GM23248 (cell line): ENCODE measurements around the gene ERC2. TPM values are rescaled to one million over a fixed set of nuclear protein-coding genes. Genes with fewer than 3 reads are reported as not detected.

Source experiments
- DNase-seq: peaks from one replicate; pipeline ENCODE4 v3.0.0-alpha.2; 2015
- H2AFZ ChIP-seq: fragments of 200-600 bp; sonication (generic); 2 replicates; pipeline ENCODE4 v1.6.1; 2016; ENCODE audit warnings: antibody characterized with exemption
- H3F3A ChIP-seq: fragments of 200-600 bp; sonication (generic); 2 replicates; pipeline ENCODE4 v1.6.1; 2016; ENCODE audit warnings: mild to moderate bottlenecking, antibody characterized with exemption, mixed run types; ENCODE audit not compliant: insufficient read depth
- H3K27ac ChIP-seq: fragments of 200-600 bp; sonication (generic); 2 replicates; pipeline ENCODE4 v1.5.1; 2016; ENCODE audit warnings: mild to moderate bottlenecking
- H3K27me3 ChIP-seq: fragments of 200-600 bp; sonication (generic); replicated peaks from 2 replicates; pipeline ENCODE4 v1.6.1; 2016; ENCODE audit warnings: mild to moderate bottlenecking; ENCODE audit not compliant: insufficient read depth
- H3K36me3 ChIP-seq: fragments of 200-600 bp; sonication (generic); 2 replicates; pipeline ENCODE4 v1.6.1; 2016; ENCODE audit warnings: low read depth, mild to moderate bottlenecking
- H3K4me1 ChIP-seq: fragments of 200-600 bp; sonication (generic); 2 replicates; pipeline ENCODE4 v1.6.1; 2016; ENCODE audit warnings: mild to moderate bottlenecking; ENCODE audit not compliant: insufficient read depth
- H3K4me2 ChIP-seq: fragments of 200-600 bp; sonication (generic); one replicate; pipeline ENCODE4 v1.6.1; 2016; ENCODE audit warnings: mild to moderate bottlenecking; ENCODE audit not compliant: unreplicated experiment
- H3K4me3 ChIP-seq: fragments of 200-600 bp; sonication (generic); 2 replicates; pipeline ENCODE4 v1.5.1; 2016; ENCODE audit warnings: mild to moderate bottlenecking
- H3K79me2 ChIP-seq: fragments of 200-600 bp; sonication (generic); 2 replicates; pipeline ENCODE4 v1.6.1; 2016; ENCODE audit warnings: mild to moderate bottlenecking; ENCODE audit not compliant: insufficient read depth
- H3K9ac ChIP-seq: fragments of 200-600 bp; sonication (generic); 2 replicates; pipeline ENCODE4 v1.6.1; 2016; ENCODE audit warnings: mild to moderate bottlenecking
- H3K9me2 ChIP-seq: fragments of 200-600 bp; sonication (generic); 2 replicates; pipeline ENCODE4 v1.6.1; 2016; ENCODE audit warnings: mixed run types, mild to moderate bottlenecking, moderate library complexity; ENCODE audit not compliant: insufficient read depth
- H3K9me3 ChIP-seq: fragments of 200-600 bp; sonication (generic); one replicate; pipeline ENCODE4 v1.6.1; 2017; ENCODE audit warnings: low read depth
- H4K20me1 ChIP-seq: fragments of 200-600 bp; sonication (generic); 2 replicates; pipeline ENCODE4 v1.6.0; 2016; ENCODE audit not compliant: insufficient read depth
- EZH2 ChIP-seq: fragments of 200-600 bp; sonication (generic); IDR thresholded peaks from 2 replicates; pipeline ENCODE4 v1.6.1; 2018; ENCODE audit warnings: antibody characterized with exemption, mild to moderate bottlenecking; ENCODE audit not compliant: insufficient read depth, poor library complexity, severe bottlenecking
- EZH2phosphoT487 ChIP-seq: fragments of 200-600 bp; sonication (generic); IDR thresholded peaks from 2 replicates; pipeline ENCODE4 v1.6.1; 2018; ENCODE audit warnings: antibody characterized with exemption, moderate library complexity, mild to moderate bottlenecking, low read depth; ENCODE audit not compliant: insufficient read depth
- WGBS, 2 experiments: methylation state at CpG; one replicate each; pipeline ENCODE4 v1.1.6; 2015 to 2017; ENCODE audit warnings: low lambda C conversion rate in 2 of 2, low coverage in 1 of 2; ENCODE audit errors: missing lambda C conversion rate in 2 of 2; 5-methylcytosine and 5-hydroxymethylcytosine counted together
- in situ Hi-C: fragments of 300-500 bp; cut with MboI; formaldehyde crosslinking; loops from 2 replicates; pipeline ENCODE4 v1.15.0; 2020
- polyA plus RNA-seq: library from polyadenylated mRNA; unstranded; fragments of >200 nt; fragmentation: Nextera tagmentation; extraction: Ambion mirVana; gene quantifications from 2 replicates; pipeline ENCODE4 v1.2.1, GENCODE V29; 2016
- total RNA-seq: library from RNA; depleted of rRNA; stranded (reverse); fragments of >200 nt; shearing (Covaris generic); gene quantifications from 2 replicates; pipeline ENCODE4 v1.2.3, GENCODE V29; 2014

Gene ERC2
- total and polyA plus RNA-seq, 2 experiments from 2014 or later: not detected

- Histone ChIP-seq H3K79me2 (no peaks in the 10 kb centered on the region), H3K4me1 (no peaks in the 10 kb centered on the region), H3K9ac (no peak overlapping the region), H3K4me2 (no peak overlapping the region), H3K9me3 (no peaks in the 10 kb centered on the region), H4K20me1 (no peaks in the 10 kb centered on the region), H3K36me3 (no peaks in the 10 kb centered on the region), H3F3A (no peaks in the 10 kb centered on the region), H3K27me3 (no peaks in the 10 kb centered on the region), H3K4me3 (no peak overlapping the region), H3K27ac (no peak overlapping the region), H3K9me2 (no peaks in the 10 kb centered on the region), H2AFZ (no peak overlapping the region)
- WGBS, 2 experiments: 6 to 28% methylated on average over 3 of the region's 3 CpGs
- in situ Hi-C loops: no loop called here
- TF ChIP-seq EZH2 (no peak), EZH2phosphoT487 (no peak)
- no peak for DNase-seq
These were observed 271.6 kb downstream of the ERC2 start for GRCh38 chr3:56196700-56197099.

- in situ Hi-C loops: no loop called here
- Histone ChIP-seq H3K27ac (no peak overlapping the region), H3K4me1 (no peaks in the 10 kb centered on the region), H3K9me2 (no peaks in the 10 kb centered on the region), H3K36me3 (no peaks in the 10 kb centered on the region), H3K4me3 (no peak overlapping the region), H3K79me2 (no peaks in the 10 kb centered on the region), H3K9me3 (no peaks in the 10 kb centered on the region), H2AFZ (no peak overlapping the region), H3K9ac (no peak overlapping the region), H3K4me2 (no peak overlapping the region), H3K27me3 (no peaks in the 10 kb centered on the region), H3F3A (no peaks in the 10 kb centered on the region), H4K20me1 (no peaks in the 10 kb centered on the region)
- no peak for DNase-seq
- 46 to 52% methylated on average over 3 of the region's 3 CpGs for whole genome bisulfite sequencing, 2 experiments
- TF ChIP-seq EZH2phosphoT487 (no peak), EZH2 (no peak)
These were observed 274.7 kb downstream of the ERC2 start for GRCh38 chr3:56193519-56193918.

GRCh38 chr3:56192001-56192400, 276.3 kb downstream of the ERC2 start:
- Histone ChIP-seq H3K27me3 (no peaks in the 10 kb centered on the region), H3K27ac (no peak overlapping the region), H3K36me3 (no peaks in the 10 kb centered on the region), H2AFZ (no peak overlapping the region), H3K4me1 (no peaks in the 10 kb centered on the region), H3K4me3 (no peak overlapping the region), H3K79me2 (no peaks in the 10 kb centered on the region), H3K4me2 (no peak overlapping the region), H3K9me3 (no peaks in the 10 kb centered on the region), H3K9me2 (no peaks in the 10 kb centered on the region), H4K20me1 (no peaks in the 10 kb centered on the region), H3F3A (no peaks in the 10 kb centered on the region), H3K9ac (no peak overlapping the region)
- no peak for TF ChIP-seq EZH2phosphoT487
- TF ChIP-seq EZH2: no peak
- no peak for DNase-seq
- in situ Hi-C loops: no loop called here

DNA sequence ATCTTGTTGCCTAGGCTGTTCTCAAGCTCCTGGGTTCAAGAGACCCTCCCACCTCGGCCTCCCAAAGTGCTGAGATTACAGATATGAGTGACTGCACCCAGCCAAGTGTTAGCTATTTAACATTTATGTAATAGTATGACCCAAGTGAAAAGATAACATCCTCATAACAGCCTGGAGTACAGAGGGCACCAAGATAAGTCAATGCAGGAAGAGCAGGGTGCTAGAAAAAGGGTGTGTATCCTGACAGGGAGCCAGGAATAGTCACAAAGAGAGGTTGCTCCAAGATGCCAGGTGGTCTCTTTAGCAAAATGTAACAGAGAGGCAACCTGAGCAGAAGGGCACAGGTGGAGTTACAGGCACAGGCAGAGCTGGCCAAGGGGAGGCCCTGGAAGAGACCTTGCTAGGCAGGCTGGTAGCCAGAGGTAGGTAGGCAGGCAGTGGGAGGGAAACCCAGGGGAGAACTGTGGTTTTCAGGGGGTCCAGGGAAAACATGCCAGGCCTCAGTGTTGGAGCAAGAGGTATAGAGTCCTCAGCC, 277.4 kb downstream of the ERC2 start:
- Histone ChIP-seq H3K36me3 (no peaks in the 10 kb centered on the region), H3K27me3 (no peaks in the 10 kb centered on the region), H2AFZ (no peak overlapping the region), H4K20me1 (no peaks in the 10 kb centered on the region), H3K9me2 (no peaks in the 10 kb centered on the region), H3K9ac (no peak overlapping the region), H3K79me2 (no peaks in the 10 kb centered on the region), H3K9me3 (no peaks in the 10 kb centered on the region), H3K27ac (no peak overlapping the region), H3K4me1 (no peaks in the 10 kb centered on the region), H3K4me2 (no peak overlapping the region), H3K4me3 (no peak overlapping the region), H3F3A (no peaks in the 10 kb centered on the region)
- TF ChIP-seq EZH2phosphoT487 (no peak), EZH2 (no peak)
- DNase-seq: no peak
- WGBS, 2 experiments: 0% methylated on average over 1 of the region's 1 CpG
- in situ Hi-C loops: no loop called here

DNA sequence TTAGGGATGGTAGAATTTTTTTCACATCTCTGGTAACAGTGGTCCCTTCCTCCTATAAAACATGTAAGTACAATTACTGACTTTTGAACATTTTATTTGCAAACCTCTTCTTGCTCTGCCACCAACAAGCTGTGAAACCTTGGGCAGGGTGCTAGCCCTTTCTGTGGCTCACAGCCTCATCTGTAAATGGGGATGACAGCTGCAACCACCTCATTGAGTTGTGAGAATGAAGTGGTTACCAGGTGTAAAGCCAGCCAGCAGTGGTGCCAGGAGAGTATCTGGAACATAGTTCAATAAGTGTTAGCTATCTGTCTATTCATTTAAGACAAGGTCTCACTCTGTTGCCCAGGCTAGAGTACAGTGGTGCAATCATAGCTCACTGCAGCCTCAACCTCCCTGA, 278.1 kb downstream of the ERC2 start:
- Histone ChIP-seq H3K4me2 (no peak overlapping the region), H2AFZ (no peak overlapping the region), H3F3A (no peaks in the 10 kb centered on the region), H4K20me1 (no peaks in the 10 kb centered on the region), H3K27ac (no peak overlapping the region), H3K9me2 (no peaks in the 10 kb centered on the region), H3K9ac (no peak overlapping the region), H3K4me1 (no peaks in the 10 kb centered on the region), H3K36me3 (no peaks in the 10 kb centered on the region), H3K4me3 (no peak overlapping the region), H3K79me2 (no peaks in the 10 kb centered on the region), H3K9me3 (no peaks in the 10 kb centered on the region), H3K27me3 (no peaks in the 10 kb centered on the region)
- DNase-seq: no peak
- TF ChIP-seq EZH2 (no peak), EZH2phosphoT487 (no peak)
- in situ Hi-C loops: no loop called here
